Upper lobe of left lung (tissue), 6 donors: Measurements from ENCODE around the gene TMEM150B. TPM values are rescaled to one million over a fixed set of nuclear protein-coding genes. Genes with fewer than 3 reads are reported as not detected.

Experiments used
- ATAC-seq, 2 donors: fragments of 200-7000 bp; cut with Tn5 transposase; one replicate each; pipeline ENCODE4 v1.9.1; 2022; ENCODE audit warnings: mild to moderate bottlenecking in 2 of 2, moderate library complexity in 2 of 2; ENCODE audit not compliant: low FRiP score in 2 of 2
- DNase-seq, 2 donors: peaks; one replicate each; pipeline ENCODE4 v3.0.0-alpha.2; 2019 to 2020
- H3K27ac ChIP-seq, 4 donors: fragments of 200-600 bp; sonication (generic); one replicate each; pipeline ENCODE4 v1.5.1; 2016 to 2019
- H3K27me3 ChIP-seq, 4 donors: fragments of 200-600 bp; sonication (generic); one replicate each; pipeline ENCODE4 v1.5.1; 2017 to 2019
- H3K36me3 ChIP-seq, 4 donors: fragments of 200-600 bp; sonication (generic); one replicate each; pipeline ENCODE4 v1.5.1; 2016 to 2019
- H3K4me1 ChIP-seq, 4 donors: fragments of 200-600 bp; sonication (generic); one replicate each; pipeline ENCODE4 v1.5.1; 2018 to 2019
- H3K4me3 ChIP-seq, 4 donors: fragments of 200-600 bp; sonication (generic); one replicate each; pipeline ENCODE4 v1.5.1; 2017 to 2019; ENCODE audit warnings: mild to moderate bottlenecking in 2 of 4, moderate library complexity in 1 of 4
- H3K9me3 ChIP-seq, 4 donors: fragments of 200-600 bp; sonication (generic); one replicate each; pipeline ENCODE4 v1.5.1; 2018 to 2019
- CTCF ChIP-seq, 6 experiments: fragments of 450-650 bp in 4 of 6; fragments of 200-600 bp in 2 of 6; sonication (generic) in 2 of 6; IDR thresholded peaks; one replicate each; pipeline ENCODE4 v1.5.1; 2016 to 2019; ENCODE audit warnings: antibody characterized with exemption in 6 of 6
- EP300 ChIP-seq, 4 donors: sonication (generic); formaldehyde crosslinking; IDR thresholded peaks; one replicate each; pipeline ENCODE4 v1.5.1; 2017; ENCODE audit warnings: antibody characterized with exemption in 4 of 4, control low read depth in 2 of 4
- POLR2A ChIP-seq, 4 donors: fragments of 450-650 bp; IDR thresholded peaks; one replicate each; pipeline ENCODE4 v1.5.1; 2016 to 2017; ENCODE audit warnings: antibody characterized with exemption in 4 of 4, mild to moderate bottlenecking in 2 of 4
- POLR2AphosphoS5 ChIP-seq, 2 donors: sonication (generic); formaldehyde crosslinking; IDR thresholded peaks; one replicate each; pipeline ENCODE4 v1.5.1; 2017; ENCODE audit warnings: antibody characterized with exemption in 2 of 2
- WGBS, 2 donors: methylation state at CpG; one replicate each; pipeline ENCODE4 v1.1.5; 2017 to 2018; 5-methylcytosine and 5-hydroxymethylcytosine counted together
- total RNA-seq, 6 donors: library from RNA; depleted of rRNA in 4 of 6; stranded (reverse); fragments of >200 nt in 4 of 6; gene quantifications; one replicate each; pipeline versions ENCODE4 v1.1.0 to v1.2.1, GENCODE V29; 2016 to 2021
- donor health status: DM: no; HTN: no; CAD: no; lungs with moderate emphysema.
- donor health status: DM: no; HTN: yes; CAD: no; lungs with severe emphysema.

The TMEM150B gene
- total RNA-seq, 6 donors from 2014 or later: 8.2 to 67.7 (median 29.7) TPM

GRCh38 chr19:55341171-55341588 is 16.0 kb upstream of the TMEM150B start:
- ATAC-seq: peak in 1 of 2 donors; percentile 31
- WGBS, 2 donors: 9 to 10% methylated on average over 3 to 5 of the region's 15 CpGs
- H3K4me1 ChIP-seq: peaks cover 17 to 26% (median 20%) of the 10 kb centered on the region in 4 donors
- DNase-seq: peak; percentile 83 to 90
- H3K36me3 ChIP-seq: peaks cover 0 to 25% (median 15%) of the 10 kb centered on the region in 4 donors
- peak overlapping the region in 3 of 4 donors; percentile 77 to 87 (median 84) for H3K4me3 ChIP-seq
- H3K27ac ChIP-seq: peak overlapping the region in 2 of 4 donors; percentile 92 to 94
- TF ChIP-seq POLR2AphosphoS5 (IDR thresholded peaks at IDR 0.05) (peak in 1 of 2 donors; percentile 21), CTCF (IDR thresholded peaks at IDR 0.05) (no peak)
- H3K27me3 ChIP-seq: no peaks in the 10 kb centered on the region
- H3K9me3 ChIP-seq: no peaks in the 10 kb centered on the region

GRCh38 chr19:55340784-55341147 is 15.6 kb upstream of the TMEM150B start:
- H3K9me3 ChIP-seq: no peaks in the 10 kb centered on the region
- TF ChIP-seq POLR2A (IDR thresholded peaks at IDR 0.05): no peak
- no peak for TF ChIP-seq CTCF (IDR thresholded peaks at IDR 0.05)
- no peak for TF ChIP-seq EP300 (IDR thresholded peaks at IDR 0.05)
- TF ChIP-seq POLR2AphosphoS5 (IDR thresholded peaks at IDR 0.05): no peak
- no peaks in the 10 kb centered on the region for H3K27me3 ChIP-seq
- peaks cover 0 to 25% (median 15%) of the 10 kb centered on the region in 4 donors for H3K36me3 ChIP-seq
- 1 to 4% methylated on average over 16 to 22 of the region's 24 CpGs for WGBS, 2 donors
- ATAC-seq: no peak
- peak in 1 of 2 donors; percentile 74 for DNase-seq
- peaks cover 17 to 26% (median 20%) of the 10 kb centered on the region in 4 donors for H3K4me1 ChIP-seq
- H3K4me3 ChIP-seq: peak overlapping the region; percentile 71 to 87 (median 80)
- H3K27ac ChIP-seq: peak overlapping the region; percentile 89 to 94 (median 91)

GRCh38 chr19:55339889-55340783 is 15.0 kb upstream of the TMEM150B start:
- Histone ChIP-seq H3K27ac (peak overlapping the region; percentile 89 to 94 (median 91)), H3K9me3 (no peaks in the 10 kb centered on the region), H3K36me3 (peaks cover 0 to 24% (median 15%) of the 10 kb centered on the region in 4 donors), H3K4me1 (peaks cover 17 to 26% (median 20%) of the 10 kb centered on the region in 4 donors), H3K4me3 (peak overlapping the region; percentile 71 to 87 (median 80)), H3K27me3 (no peaks in the 10 kb centered on the region)
- TF ChIP-seq POLR2A (IDR thresholded peaks at IDR 0.05) (peak in 2 of 4 donors; percentile 47 to 69), POLR2AphosphoS5 (IDR thresholded peaks at IDR 0.05) (no peak)
- ATAC-seq (no peak), DNase-seq (no peak)
- WGBS, 2 donors: 6 to 18% methylated on average over 12 to 35 of the region's 44 CpGs

- Histone ChIP-seq H3K27ac (peak within 1 kb of the TSS; percentile 92 to 94 (median 94)), H3K36me3 (peaks cover 0 to 17% (median 14%) of the 10 kb centered on the region in 4 donors), H3K4me1 (peaks cover 17 to 26% (median 20%) of the 10 kb centered on the region in 4 donors), H3K4me3 (peak within 1 kb of the TSS; percentile 71 to 87 (median 80)), H3K9me3 (no peaks in the 10 kb centered on the region), H3K27me3 (no peaks in the 10 kb centered on the region)
- TF ChIP-seq POLR2A (IDR thresholded peaks at IDR 0.05) (peak in 2 of 4 donors; percentile 24 to 96), EP300 (IDR thresholded peaks at IDR 0.05) (no peak), POLR2AphosphoS5 (IDR thresholded peaks at IDR 0.05) (peak; percentile 92 to 97), CTCF (IDR thresholded peaks at IDR 0.05) (peak; percentile 17 to 81 (median 64))
- WGBS, 2 donors: 0% methylated on average over 18 to 61 of the region's 63 CpGs
- ATAC-seq: peak; percentile 95 to 97
- peak; percentile 100 for DNase-seq
Measured at GRCh38 chr19:55339105-55339888, 14.2 kb upstream of the TMEM150B start, which contains the start of gene KMT5C. TSS of gene KMT5C (plus strand) at chr19:55339876. CDS start at chr19:55341937, 2,061 bp downstream.

- WGBS, 2 donors: 72 to 79% methylated on average over 7 of the region's 7 CpGs
- no peaks in the 10 kb centered on the region for H3K9me3 ChIP-seq
- no peak for ATAC-seq
Measured at GRCh38 chr19:55336101-55336500, 11.0 kb upstream of the TMEM150B start.

More at GRCh38 chr19:55336101-55336500, 11.0 kb upstream of the TMEM150B start:
- Histone ChIP-seq H3K4me1 (peaks cover 12 to 19% (median 15%) of the 10 kb centered on the region in 4 donors), H3K27me3 (no peaks in the 10 kb centered on the region), H3K4me3 (no peak overlapping the region), H3K36me3 (no peaks in the 10 kb centered on the region), H3K27ac (no peak overlapping the region)
- DNase-seq: no peak
- TF ChIP-seq EP300 (IDR thresholded peaks at IDR 0.05): no peak
